GM10266 (cell line): ENCODE measurements around the gene BTK.

Source experiments
- DNase-seq: peaks from one replicate; pipeline ENCODE4 v3.0.0; 2012; ENCODE audit errors: extremely low spot score
- TF ChIP-seq, protein P1 (sequence below): IDR thresholded peaks from 2 replicates; pipeline ENCODE4 v1.5.1; 2012; ENCODE audit warnings: mild to moderate bottlenecking, low read depth; ENCODE audit not compliant: control insufficient read depth, insufficient read depth; ENCODE audit errors: missing control alignments

BTK gene

GRCh38 chrX:101407167-101407747 lies 21.3 kb upstream of the BTK start:
- TF ChIP-seq, protein P1, sequence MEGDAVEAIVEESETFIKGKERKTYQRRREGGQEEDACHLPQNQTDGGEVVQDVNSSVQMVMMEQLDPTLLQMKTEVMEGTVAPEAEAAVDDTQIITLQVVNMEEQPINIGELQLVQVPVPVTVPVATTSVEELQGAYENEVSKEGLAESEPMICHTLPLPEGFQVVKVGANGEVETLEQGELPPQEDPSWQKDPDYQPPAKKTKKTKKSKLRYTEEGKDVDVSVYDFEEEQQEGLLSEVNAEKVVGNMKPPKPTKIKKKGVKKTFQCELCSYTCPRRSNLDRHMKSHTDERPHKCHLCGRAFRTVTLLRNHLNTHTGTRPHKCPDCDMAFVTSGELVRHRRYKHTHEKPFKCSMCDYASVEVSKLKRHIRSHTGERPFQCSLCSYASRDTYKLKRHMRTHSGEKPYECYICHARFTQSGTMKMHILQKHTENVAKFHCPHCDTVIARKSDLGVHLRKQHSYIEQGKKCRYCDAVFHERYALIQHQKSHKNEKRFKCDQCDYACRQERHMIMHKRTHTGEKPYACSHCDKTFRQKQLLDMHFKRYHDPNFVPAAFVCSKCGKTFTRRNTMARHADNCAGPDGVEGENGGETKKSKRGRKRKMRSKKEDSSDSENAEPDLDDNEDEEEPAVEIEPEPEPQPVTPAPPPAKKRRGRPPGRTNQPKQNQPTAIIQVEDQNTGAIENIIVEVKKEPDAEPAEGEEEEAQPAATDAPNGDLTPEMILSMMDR: no peak
- DNase-seq: no peak

- DNase-seq: no peak
- TF ChIP-seq, protein P1: no peak
Measured at GRCh38 chrX:101399825-101400224, 13.8 kb upstream of the BTK start.

GRCh38 chrX:101398694-101399093 lies 12.7 kb upstream of the BTK start:
- TF ChIP-seq, protein P1: no peak
- DNase-seq: no peak

DNA sequence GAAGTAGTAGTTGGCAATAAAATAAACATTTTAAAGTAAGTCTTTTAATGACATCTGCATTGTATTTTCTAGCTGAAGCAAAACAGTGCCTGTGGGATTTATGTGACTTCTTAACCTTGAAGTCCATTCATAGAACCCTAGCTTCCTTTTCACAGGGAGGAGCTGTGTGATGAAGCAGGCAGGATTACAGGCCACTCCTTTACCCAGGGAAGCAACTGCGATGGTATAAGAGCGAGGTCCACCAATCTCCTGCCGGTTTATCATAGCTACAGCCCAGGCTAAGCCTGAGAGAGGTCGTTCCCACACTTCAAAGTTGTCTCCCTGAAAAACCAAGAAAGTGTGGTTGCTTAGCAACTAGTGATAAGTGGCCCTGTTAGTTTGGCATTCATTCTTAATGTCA lies 11.8 kb upstream of the BTK start:
- DNase-seq: no peak
- TF ChIP-seq, protein P1: no peak

DNA sequence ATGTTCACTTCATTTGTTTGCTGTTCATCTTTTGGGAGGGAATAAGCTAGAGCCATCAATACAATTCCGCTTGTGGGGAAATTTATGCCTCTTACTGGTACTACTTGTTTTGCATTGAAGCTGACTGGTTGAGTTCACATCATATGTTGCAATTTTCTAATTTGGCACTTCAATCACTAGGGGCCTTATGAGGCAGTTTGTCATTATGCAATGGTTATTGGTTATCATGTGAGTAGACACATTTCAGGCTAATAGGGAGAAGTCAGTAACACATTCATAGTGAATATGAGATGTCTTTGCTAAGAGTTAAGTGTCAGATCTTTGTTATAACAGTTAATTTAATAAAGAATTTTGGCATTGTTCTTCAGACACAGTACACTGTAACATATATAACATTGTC lies 9.8 kb upstream of the BTK start:
- no peak for DNase-seq
- TF ChIP-seq, protein P1: no peak

- TF ChIP-seq, protein P1: no peak
- DNase-seq: no peak
Measured at GRCh38 chrX:101394372-101394771, 8.4 kb upstream of the BTK start.

DNA sequence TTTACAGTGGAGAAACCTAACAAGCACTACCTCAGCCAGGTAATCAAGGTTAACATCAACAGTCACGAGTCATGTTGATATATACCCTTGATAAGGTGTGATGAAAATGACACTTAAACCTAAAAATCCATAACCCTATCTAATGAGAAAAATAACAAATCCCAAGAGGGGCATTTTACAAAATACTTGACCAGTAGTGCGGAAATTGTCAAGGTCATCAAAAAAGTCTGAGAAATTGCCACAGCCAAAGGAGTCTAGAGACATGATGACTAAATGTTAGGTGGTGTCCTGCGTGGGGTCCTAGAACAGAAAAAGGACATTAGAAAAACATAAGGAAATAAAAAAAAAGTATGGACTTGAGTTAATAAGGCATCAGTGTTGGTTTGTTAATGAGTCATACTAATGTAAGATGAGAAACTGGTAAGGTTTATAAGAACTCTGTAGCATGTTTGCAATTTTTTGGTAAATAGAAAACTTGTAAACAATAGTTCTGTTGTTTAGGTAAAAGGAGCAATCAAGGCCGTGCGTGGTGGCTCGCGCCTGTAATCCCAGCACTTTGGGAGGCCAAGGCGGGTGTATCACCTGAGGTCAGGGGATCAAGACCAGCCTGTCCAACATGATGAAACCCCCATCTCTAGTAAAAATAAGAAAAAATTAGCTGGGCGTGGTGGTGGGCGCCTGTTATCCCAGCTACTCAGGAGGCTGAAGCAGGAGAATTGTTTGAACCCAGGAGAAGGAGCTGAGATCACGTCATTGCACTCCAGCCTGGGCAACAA lies 7.7 kb upstream of the BTK start:
- TF ChIP-seq, protein P1: no peak
- DNase-seq: no peak
